GM04503 (cell line): ENCODE measurements around the gene SLC8A2.

Source experiments
- DNase-seq: peaks from one replicate; pipeline ENCODE4 v3.0.0-alpha.2; 2012; ENCODE audit warnings: low read depth

SLC8A2 gene

DNA sequence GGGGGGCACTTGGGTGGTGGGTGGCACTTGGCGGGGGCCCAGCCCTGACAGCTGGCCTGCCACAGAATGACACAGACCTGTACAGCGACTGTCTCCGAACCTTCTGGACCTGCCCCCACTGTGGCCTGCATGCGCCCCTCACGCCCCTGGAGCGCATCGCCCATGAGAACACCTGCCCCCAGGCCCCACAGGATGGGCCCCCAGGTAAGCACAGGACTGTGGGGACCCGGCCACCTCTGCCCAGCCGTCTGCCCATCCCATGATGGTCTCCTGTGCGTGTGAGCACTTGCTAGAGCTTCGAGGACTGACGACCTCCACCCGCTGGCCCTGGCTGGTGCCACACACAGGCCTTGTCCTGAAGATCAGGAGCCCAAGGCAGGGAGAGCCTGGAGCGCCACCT lies 90.6 kb downstream of the SLC8A2 start:
- DNase-seq, result no peak

DNA sequence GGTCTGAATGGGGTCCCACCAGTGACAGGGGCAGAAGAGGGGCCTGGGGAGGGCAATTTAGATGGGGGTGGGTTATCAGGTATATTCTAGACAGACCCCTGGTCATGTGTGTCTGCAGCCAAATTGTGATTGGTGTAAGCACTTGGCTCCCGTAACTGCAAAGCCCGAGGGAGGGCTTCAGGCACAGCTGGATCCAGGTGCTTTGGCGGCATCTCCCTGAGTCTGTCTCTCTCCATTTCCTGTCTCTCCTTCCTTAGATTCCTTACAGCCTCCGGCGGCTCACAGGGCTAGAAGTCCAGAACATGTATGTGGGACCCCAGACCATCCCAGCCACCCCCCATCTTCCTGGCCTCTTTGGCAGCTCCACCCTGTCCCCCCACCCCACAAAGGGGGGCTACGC lies 91.1 kb downstream of the SLC8A2 start:
- DNase-seq, result no peak

DNA sequence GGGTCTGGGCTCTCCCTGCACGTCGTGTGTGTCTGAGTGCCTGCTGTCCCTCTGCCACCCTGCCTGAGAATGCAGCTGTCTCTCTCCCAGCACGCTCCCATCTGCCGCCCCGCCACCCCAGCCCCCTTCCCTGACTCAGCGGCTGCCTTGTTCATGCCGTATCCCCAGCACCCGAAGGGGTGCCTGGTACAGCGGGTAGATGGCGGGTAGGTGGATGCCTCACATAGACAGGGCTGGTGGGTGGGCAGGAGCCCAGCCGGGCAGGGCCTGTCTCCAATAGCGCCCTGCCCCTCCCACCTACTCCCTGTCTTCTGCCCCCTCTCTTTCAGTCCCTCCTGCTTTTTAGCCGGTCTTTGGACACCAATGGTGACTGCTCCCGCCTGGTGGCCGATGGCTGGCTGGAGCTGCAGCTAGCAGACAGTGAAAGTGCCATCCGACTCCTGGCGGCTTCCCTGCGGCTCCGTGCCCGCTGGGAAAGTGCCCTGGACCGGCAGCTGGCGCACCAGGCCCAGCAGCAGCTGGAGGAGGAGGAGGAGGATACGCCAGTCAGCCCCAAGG lies 92.2 kb downstream of the SLC8A2 start:
- no peak for DNase-seq

DNA sequence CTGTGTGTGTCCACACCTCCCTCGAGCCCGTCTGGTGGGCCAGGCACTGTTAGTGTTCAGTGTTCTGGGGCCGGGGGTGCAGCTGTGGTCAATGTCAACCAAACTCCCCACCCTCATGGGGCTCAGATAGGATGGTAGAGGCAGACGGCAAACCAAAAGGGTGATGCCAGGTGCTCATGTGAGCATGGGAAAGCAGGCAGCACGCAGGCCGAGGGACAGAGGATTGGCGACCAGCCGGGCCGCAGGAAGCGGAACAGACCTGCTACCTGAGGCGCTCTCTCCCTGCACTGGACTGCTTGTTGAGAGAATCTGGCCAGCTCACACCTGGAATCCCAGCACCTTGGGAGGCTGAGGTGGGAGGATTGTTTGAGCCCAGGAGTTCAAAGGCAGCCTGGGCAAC lies 93.4 kb downstream of the SLC8A2 start:
- DNase-seq, result no peak
